Right kidney (tissue), 1 donor: Measurements from ENCODE around the gene BRSK1.
"Not testable (repeated sequence)": the region's sequence is repeated elsewhere in the genome, so short reads cannot be mapped to it uniquely, and the experiment has no call there.

ENCODE experiments used
- DNase-seq: peaks from one replicate; pipeline ENCODE4 v3.0.0-alpha.2; 2016

Gene BRSK1

GRCh38 chr19:55329791-55330190, 46.0 kb downstream of the BRSK1 start:
- not testable (repeated sequence) for DNase-seq

GRCh38 chr19:55333870-55334269, 50.1 kb downstream of the BRSK1 start:
- no peak for DNase-seq

- DNase-seq: no peak
Observed at GRCh38 chr19:55336101-55336500, 52.3 kb downstream of the BRSK1 start.

GRCh38 chr19:55339105-55339888, 55.5 kb downstream of the BRSK1 start, which contains the start of gene KMT5C:
TSS of gene KMT5C (plus strand) at chr19:55339876. CDS start at chr19:55341937, 2,061 bp downstream.
- peak; percentile 96 for DNase-seq

GRCh38 chr19:55339889-55340783, 56.3 kb downstream of the BRSK1 start:
- DNase-seq: peak; percentile 54

GRCh38 chr19:55340784-55341147, 57.0 kb downstream of the BRSK1 start:
- DNase-seq: peak; percentile 56

GRCh38 chr19:55341171-55341588, 57.4 kb downstream of the BRSK1 start:
- no peak for DNase-seq

GRCh38 chr19:55341595-55342531, 58.1 kb downstream of the BRSK1 start:
- no peak for DNase-seq

GRCh38 chr19:55344444-55344843, 60.6 kb downstream of the BRSK1 start:
- no peak for DNase-seq

GRCh38 chr19:55345101-55345817, 61.5 kb downstream of the BRSK1 start:
- DNase-seq: no peak

GRCh38 chr19:55345818-55346724, 62.3 kb downstream of the BRSK1 start:
- no peak for DNase-seq

- DNase-seq: no peak
Observed at GRCh38 chr19:55346725-55347441, 63.1 kb downstream of the BRSK1 start.

- DNase-seq: no peak
Observed at GRCh38 chr19:55347442-55348009, 63.7 kb downstream of the BRSK1 start.

GRCh38 chr19:55348317-55349034, 64.7 kb downstream of the BRSK1 start:
- DNase-seq: peak; percentile 55

- no peak for DNase-seq
Observed at GRCh38 chr19:55350620-55351315, 67.0 kb downstream of the BRSK1 start.

- DNase-seq: no peak
Observed at GRCh38 chr19:55352040-55352439, 68.2 kb downstream of the BRSK1 start.

- DNase-seq: no peak
Observed at GRCh38 chr19:55352549-55353145, 68.8 kb downstream of the BRSK1 start.
